Stimulated activated CD4-positive, alpha-beta T cell treated with anti-CD3 and anti-CD28 coated beads, Interleukin-15, amount 100 ng/mL, for 24 hours (primary cell): ENCODE data around the gene MITF.

Experiments used
- DNase-seq: peaks from one replicate; pipeline ENCODE4 v3.0.0-alpha.2; 2020

Gene MITF

GRCh38 chr3:69761896-69762767 lies 22.9 kb downstream of the MITF start:
- no peak for DNase-seq

- no peak for DNase-seq
Measured at GRCh38 chr3:69762768-69763229, 23.5 kb downstream of the MITF start.

- DNase-seq, result no peak
Measured at GRCh38 chr3:69763458-69763857, 24.2 kb downstream of the MITF start.

- no peak for DNase-seq
Measured at GRCh38 chr3:69764121-69764741, 25.0 kb downstream of the MITF start.

DNA sequence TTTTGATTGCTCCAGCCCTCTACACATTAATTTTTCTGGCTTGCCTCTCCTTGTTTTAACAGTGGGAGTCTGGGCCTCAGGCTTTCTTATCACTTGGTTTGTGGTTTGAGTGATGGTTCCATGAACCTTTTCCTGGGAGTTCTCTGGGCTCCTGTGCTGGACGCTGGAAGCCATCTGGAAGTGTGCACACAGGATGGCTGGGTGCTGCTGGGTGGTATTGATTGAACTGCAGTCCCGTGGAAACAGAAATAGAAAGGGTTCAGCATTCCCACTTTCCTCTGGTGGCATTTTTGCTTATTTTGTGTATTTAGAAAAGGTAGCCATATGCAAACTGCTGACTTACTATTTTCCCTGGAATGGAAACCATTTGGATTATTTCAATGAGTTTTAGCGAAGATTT lies 25.6 kb downstream of the MITF start:
- no peak for DNase-seq

DNA sequence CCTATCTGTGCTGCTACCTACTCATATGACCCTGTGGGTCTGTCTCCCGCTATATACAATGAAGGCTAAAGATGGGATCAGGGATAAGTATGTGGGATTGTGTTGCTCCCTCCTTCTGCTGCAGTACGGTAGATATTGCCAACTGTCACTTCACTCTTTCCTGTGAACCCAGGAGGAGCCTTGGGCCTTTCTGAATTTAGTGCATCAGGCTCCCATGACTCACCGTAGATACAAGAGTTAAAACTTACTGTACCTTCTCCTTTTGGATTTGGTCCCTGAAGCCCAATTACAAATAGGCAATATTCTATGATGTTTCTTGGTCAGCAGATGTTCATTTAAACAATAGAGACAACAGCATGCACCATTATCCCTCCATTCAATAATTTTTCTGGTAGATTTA lies 27.4 kb downstream of the MITF start:
- no peak for DNase-seq

DNA sequence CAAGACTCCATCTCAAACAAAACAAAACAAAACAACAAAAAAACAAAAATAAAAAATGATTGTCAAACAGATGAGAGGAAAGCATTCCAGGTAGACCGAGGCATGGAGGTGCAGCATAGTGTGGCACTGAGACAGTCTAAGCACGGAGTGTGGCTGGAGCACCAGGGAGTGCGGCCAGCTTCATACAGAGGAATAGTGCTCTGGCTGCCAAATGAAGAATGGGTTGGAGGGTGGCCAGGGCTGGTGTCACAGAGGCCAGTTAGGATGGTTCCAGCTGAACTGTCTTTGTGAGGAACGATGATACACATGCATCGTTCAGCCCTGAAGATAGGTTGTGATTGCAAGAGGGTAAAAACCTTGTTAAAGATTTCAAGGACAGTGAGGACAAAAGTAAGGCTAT lies 28.3 kb downstream of the MITF start:
- no peak for DNase-seq

- no peak for DNase-seq
Measured at GRCh38 chr3:69768438-69768837, 29.2 kb downstream of the MITF start.

DNA sequence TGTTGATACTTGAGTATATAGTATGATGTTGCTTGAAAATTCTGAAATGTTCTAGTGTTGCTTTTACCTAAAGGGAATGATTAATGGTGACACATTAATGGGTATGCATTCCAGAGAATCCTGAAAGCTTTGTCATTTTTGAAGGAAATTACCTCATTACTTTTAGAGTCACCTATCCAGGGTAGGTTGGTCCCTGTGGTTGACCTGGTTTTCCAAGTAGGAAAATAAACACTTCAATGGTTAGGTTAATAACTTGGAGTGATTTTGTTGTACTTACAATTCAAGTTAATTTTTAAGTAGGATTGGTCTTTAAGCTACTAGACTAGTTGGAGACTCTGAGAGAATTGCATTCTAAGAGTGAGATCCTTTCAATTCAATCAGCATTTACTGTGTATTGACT lies 31.0 kb downstream of the MITF start:
- DNase-seq, result no peak

GRCh38 chr3:69770976-69771634 lies 31.8 kb downstream of the MITF start:
- no peak for DNase-seq

- no peak for DNase-seq
Measured at GRCh38 chr3:69772152-69772867, 33.0 kb downstream of the MITF start.

DNA sequence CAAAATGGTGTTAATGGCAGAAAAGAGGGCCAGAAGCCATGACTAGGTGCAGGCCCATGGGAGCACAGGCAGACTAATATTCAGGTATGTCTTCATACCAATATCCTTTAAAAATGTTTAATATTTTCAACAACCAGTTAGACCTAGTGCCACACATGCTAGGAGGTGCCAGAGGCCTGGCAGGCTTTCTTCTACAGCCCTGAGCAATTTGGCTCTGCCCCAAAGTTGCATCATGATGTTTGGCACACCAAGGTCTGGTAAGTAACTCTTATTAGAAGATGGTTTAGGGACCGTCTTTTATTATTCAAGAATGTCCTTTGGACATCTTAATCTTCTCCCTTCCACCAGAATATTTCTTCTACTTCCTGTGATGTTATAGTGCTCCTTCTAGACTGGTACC lies 34.8 kb downstream of the MITF start:
- no peak for DNase-seq

GRCh38 chr3:69775751-69776150 lies 36.5 kb downstream of the MITF start:
- DNase-seq, result no peak

DNA sequence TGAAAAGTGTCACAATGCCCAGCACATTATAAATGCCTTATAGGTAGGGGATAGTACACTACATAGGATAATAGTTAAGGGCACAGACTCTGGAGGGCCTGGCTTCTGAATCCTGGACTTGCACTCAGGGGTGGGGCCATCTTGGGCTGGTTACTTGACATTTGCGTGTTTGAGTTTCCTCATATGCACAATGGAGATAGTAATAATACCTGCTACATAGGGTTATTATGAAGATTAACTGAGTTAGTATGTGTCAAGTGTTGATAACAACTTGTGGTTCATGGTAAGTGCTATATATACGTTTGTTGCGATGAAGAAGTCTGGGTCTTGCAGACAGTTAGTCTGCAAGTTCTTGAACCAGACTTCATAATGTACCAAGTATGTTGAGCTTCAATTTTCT lies 37.0 kb downstream of the MITF start:
- DNase-seq, result no peak

DNA sequence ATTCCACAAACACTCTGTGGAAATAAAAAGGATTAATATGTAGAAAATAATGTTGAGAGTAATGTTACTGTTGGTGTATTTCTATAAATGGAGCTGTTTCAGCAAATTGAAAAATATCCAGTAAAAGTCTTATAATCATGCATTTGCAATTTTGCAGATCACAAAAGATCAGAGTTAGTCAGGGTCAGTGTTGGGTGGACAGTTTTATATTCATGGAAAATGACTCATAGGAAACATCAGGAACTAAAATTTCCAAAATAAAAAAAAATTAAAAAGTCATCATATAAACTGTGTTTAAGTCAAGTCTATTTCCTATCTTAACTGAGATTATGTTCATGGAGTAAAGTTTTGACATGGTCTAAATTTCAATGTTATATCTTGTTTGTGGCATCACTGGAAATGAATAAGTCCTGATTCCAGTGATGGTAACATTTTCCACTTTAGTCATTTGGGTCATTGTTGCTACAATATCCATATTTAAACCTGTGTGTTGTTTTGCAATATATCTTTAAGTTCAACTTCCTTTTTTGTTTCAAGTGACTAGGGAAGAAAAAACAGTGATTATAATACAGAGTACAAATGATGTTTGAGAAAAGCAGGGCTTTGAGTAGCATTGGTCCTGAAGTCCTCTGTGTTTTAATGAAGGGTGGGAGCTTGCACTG lies 37.8 kb downstream of the MITF start:
- no peak for DNase-seq

DNA sequence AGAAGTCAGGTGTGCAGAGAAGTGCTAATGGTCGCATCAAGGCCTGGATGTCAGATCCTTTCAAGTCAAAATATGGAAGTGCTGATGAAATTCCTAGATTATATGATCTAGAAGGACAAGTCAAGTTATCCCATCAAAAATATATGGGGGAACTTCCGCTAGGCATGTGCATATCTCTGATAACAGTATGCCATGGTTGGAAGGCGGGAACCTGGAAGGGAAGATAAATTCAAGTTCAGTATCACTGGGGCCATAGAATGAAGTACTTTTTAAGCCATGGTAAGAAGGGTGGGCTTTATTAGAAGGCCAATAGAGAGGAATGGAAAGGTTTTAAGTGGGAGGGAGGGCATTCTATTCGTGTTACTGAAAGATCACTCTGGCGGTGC lies 38.3 kb downstream of the MITF start:
- no peak for DNase-seq

GRCh38 chr3:69781593-69781992 lies 42.3 kb downstream of the MITF start:
- no peak for DNase-seq

GRCh38 chr3:69784954-69785514 lies 45.8 kb downstream of the MITF start:
- DNase-seq, result no peak

GRCh38 chr3:69785769-69786320 lies 46.6 kb downstream of the MITF start:
- DNase-seq, result no peak

DNA sequence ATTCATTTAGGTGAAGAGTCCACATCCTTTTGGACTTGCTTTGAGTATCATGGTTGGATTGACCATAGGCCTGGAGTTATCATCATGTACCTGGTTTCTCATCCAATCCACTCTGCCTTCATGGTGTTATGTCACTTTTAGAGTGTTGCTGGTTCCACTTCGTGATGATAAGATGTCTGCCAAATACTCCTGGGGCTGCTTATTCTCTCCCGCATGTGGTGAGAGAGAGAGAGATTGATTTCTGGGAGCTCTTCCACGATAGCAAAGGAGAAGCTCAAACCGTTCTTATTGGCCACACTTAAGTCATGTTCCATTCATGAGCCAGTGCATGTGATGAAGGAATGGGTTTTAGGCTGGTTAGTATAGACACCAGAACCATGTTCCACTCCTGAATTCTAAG lies 47.6 kb downstream of the MITF start:
- DNase-seq, result no peak

GRCh38 chr3:69787436-69788168 lies 48.3 kb downstream of the MITF start:
- DNase-seq, result no peak
